Hepatocyte (in vitro differentiated cells): Measurements from ENCODE around the gene JMJD8. TPM values are rescaled to one million over a fixed set of nuclear protein-coding genes. Genes with fewer than 3 reads are reported as not detected.

Source experiments
- DNase-seq: peaks from one replicate; pipeline ENCODE4 v3.0.0-alpha.2; 2016; ENCODE audit warnings: low spot score
- H2AFZ ChIP-seq: fragments of 200-600 bp; sonication (generic); 2 replicates; pipeline ENCODE4 v1.6.0; 2016; ENCODE audit warnings: antibody characterized with exemption, mild to moderate bottlenecking
- H3K27ac ChIP-seq: fragments of 200-600 bp; sonication (generic); 2 replicates; pipeline ENCODE4 v1.5.1; 2016; ENCODE audit warnings: mild to moderate bottlenecking
- H3K27me3 ChIP-seq: fragments of 200-600 bp; sonication (generic); 2 replicates; pipeline ENCODE4 v1.6.1; 2016
- H3K36me3 ChIP-seq: fragments of 200-600 bp; sonication (generic); replicated peaks from 2 replicates; pipeline ENCODE4 v1.5.1; 2016; ENCODE audit warnings: low read depth; ENCODE audit not compliant: insufficient read depth
- H3K4me1 ChIP-seq: fragments of 200-600 bp; sonication (generic); 2 replicates; pipeline ENCODE4 v1.5.1; 2016; ENCODE audit warnings: mild to moderate bottlenecking, moderate library complexity; ENCODE audit not compliant: insufficient read depth
- H3K4me2 ChIP-seq: fragments of 200-600 bp; sonication (generic); 2 replicates; pipeline ENCODE4 v1.6.0; 2016
- H3K4me3 ChIP-seq: fragments of 200-600 bp; sonication (generic); 2 replicates; pipeline ENCODE4 v1.5.1; 2016; ENCODE audit warnings: mild to moderate bottlenecking
- H3K79me2 ChIP-seq: fragments of 200-600 bp; sonication (generic); 2 replicates; pipeline ENCODE4 v1.6.0; 2017; ENCODE audit warnings: mild to moderate bottlenecking
- H3K9me2 ChIP-seq: fragments of 200-600 bp; sonication (generic); replicated peaks from 2 replicates; pipeline ENCODE4 v1.6.0; 2017; ENCODE audit warnings: mild to moderate bottlenecking; ENCODE audit not compliant: insufficient read depth
- H3K9me3 ChIP-seq: fragments of 200-600 bp; sonication (generic); 2 replicates; pipeline ENCODE4 v1.5.1; 2016; ENCODE audit warnings: low read depth, mild to moderate bottlenecking
- H4K20me1 ChIP-seq: fragments of 200-600 bp; sonication (generic); 2 replicates; pipeline ENCODE4 v1.6.0; 2016; ENCODE audit warnings: mild to moderate bottlenecking; ENCODE audit not compliant: insufficient read depth, poor library complexity, severe bottlenecking
- EZH2 ChIP-seq: fragments of 200-600 bp; sonication (generic); IDR thresholded peaks from 2 replicates; pipeline ENCODE4 v1.6.1; 2016; ENCODE audit warnings: antibody characterized with exemption, mild to moderate bottlenecking, borderline replicate concordance
- EZH2phosphoT487 ChIP-seq: fragments of 200-600 bp; sonication (generic); IDR thresholded peaks from one replicate; pipeline ENCODE4 v1.6.1; 2018; ENCODE audit warnings: antibody characterized with exemption, mild to moderate bottlenecking, low read depth, moderate library complexity; ENCODE audit not compliant: unreplicated experiment, severe bottlenecking
- WGBS: methylation state at CpG from one replicate; pipeline ENCODE4 v1.1.6; 2016; ENCODE audit warnings: low lambda C conversion rate; ENCODE audit errors: missing lambda C conversion rate; 5-methylcytosine and 5-hydroxymethylcytosine counted together
- polyA plus RNA-seq: library from polyadenylated mRNA; unstranded; fragments of >200 nt; fragmentation: Nextera tagmentation; extraction: Ambion mirVana; gene quantifications from 2 replicates; pipeline ENCODE4 v1.2.1, GENCODE V29; 2016
- total RNA-seq: library from RNA; depleted of rRNA; stranded (reverse); fragments of >200 nt; gene quantifications from 2 replicates; pipeline ENCODE4 v1.2.3, GENCODE V29; 2014
- TF ChIP-seq, protein P1 (sequence below): fragments of 200-600 bp; sonication (generic); IDR thresholded peaks from 2 replicates; pipeline ENCODE4 v1.5.1; 2016; ENCODE audit warnings: antibody characterized with exemption, mild to moderate bottlenecking; ENCODE audit not compliant: poor library complexity

Gene JMJD8
- total and polyA plus RNA-seq, 2 experiments from 2014 or later, result 44.3 to 84.3 TPM

DNA sequence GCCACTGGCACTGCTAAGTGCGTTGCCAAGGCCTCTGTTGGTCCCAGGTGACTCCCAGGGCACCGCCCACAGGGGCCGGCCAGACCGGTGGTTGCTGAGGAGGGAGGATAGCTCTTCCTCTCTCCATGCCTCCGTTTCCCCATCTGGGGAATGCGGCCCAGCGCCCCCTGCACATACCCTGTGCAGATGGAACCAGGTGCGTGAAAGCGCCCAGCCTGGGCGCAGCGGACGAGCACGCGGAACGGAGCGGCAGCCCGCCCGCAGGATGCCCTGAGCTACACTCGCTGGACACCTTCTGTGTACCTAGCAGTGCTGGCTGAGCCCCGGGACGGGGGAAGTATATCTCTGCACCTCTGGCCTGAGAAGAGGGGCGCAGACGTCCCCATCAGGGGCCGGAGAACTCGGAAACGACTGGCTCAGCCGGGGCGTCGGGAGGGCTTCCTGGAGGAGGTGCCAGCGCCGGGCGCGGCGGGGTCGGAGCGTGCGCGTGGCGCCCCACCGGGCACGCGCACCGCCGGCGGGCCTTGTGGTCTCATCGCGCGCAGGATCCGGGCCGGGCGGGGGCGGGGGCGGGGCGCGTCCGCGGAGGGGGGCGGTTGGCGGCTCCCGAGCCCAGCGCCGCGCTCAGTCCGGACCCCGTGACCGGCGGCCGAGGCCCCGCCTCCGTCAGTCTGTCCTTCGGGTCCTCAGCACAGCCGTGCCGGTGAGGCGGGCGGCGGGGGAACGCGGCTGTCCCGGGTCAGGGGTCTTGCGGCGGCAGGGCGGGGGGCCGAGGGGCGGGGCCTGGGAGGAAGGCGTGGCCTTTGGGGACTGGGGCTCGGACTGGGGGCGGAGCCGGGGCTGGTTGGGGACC, 42.5 kb upstream of the JMJD8 start, which contains the start of the genes CCDC78 and HAGHL:
TSS of gene CCDC78 (minus strand) at position 6 of the 853 bp plus-strand sequence. CDS start 76 bp downstream, outside the sequence.
TSS of gene HAGHL (plus strand) at position 669 of the 853 bp plus-strand sequence. CDS start 404 bp downstream, outside the sequence.
- Histone ChIP-seq H3K4me1 (peaks cover 20% of the 10 kb centered on the region), H3K36me3 (no peaks in the 10 kb centered on the region), H2AFZ (peak within 1 kb of the TSS; percentile 45), H3K27me3 (peaks cover 7% of the 10 kb centered on the region), H3K9me2 (no peaks in the 10 kb centered on the region), H3K79me2 (no peaks in the 10 kb centered on the region), H3K4me3 (peak within 1 kb of the TSS; percentile 38), H4K20me1 (peaks cover 5% of the 10 kb centered on the region), H3K9me3 (no peaks in the 10 kb centered on the region), H3K4me2 (peak within 1 kb of the TSS; percentile 99), H3K27ac (no peak within 1 kb of the TSS)
- TF ChIP-seq, protein P1, sequence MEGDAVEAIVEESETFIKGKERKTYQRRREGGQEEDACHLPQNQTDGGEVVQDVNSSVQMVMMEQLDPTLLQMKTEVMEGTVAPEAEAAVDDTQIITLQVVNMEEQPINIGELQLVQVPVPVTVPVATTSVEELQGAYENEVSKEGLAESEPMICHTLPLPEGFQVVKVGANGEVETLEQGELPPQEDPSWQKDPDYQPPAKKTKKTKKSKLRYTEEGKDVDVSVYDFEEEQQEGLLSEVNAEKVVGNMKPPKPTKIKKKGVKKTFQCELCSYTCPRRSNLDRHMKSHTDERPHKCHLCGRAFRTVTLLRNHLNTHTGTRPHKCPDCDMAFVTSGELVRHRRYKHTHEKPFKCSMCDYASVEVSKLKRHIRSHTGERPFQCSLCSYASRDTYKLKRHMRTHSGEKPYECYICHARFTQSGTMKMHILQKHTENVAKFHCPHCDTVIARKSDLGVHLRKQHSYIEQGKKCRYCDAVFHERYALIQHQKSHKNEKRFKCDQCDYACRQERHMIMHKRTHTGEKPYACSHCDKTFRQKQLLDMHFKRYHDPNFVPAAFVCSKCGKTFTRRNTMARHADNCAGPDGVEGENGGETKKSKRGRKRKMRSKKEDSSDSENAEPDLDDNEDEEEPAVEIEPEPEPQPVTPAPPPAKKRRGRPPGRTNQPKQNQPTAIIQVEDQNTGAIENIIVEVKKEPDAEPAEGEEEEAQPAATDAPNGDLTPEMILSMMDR, result no peak
- TF ChIP-seq EZH2phosphoT487 (no peak), EZH2 (no peak)
- peak; percentile 74 for DNase-seq
- 5% methylated on average over 31 of the region's 88 CpGs for WGBS

DNA sequence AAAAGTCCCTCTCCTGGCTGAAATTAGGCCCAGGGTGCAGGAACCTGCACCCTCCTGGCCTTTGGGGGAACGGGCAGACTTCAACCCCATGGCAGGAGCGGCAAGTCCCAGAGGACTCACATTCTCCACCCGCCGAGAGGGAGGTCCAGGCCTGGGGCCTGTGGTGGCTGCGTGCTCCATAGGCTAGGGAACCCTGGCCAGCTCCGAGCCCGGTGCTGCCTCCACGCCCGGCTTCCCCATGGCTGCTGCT, 42.0 kb upstream of the JMJD8 start:
- no peak overlapping the region for H3K4me3 ChIP-seq
- H3K27me3 ChIP-seq, result peaks cover 7% of the 10 kb centered on the region
- no peaks in the 10 kb centered on the region for H3K36me3 ChIP-seq
- H3K9me3 ChIP-seq, result no peaks in the 10 kb centered on the region
- peaks cover 23% of the 10 kb centered on the region for H3K4me1 ChIP-seq
- TF ChIP-seq EZH2phosphoT487, result no peak
- TF ChIP-seq, protein P1, result no peak
- no peak for TF ChIP-seq EZH2
- H3K9me2 ChIP-seq, result no peaks in the 10 kb centered on the region
- H2AFZ ChIP-seq, result no peak overlapping the region
- 24% methylated on average over 9 of the region's 9 CpGs for WGBS
- no peak for DNase-seq
- peaks cover 6% of the 10 kb centered on the region for H4K20me1 ChIP-seq
- H3K4me2 ChIP-seq, result peak overlapping the region; percentile 99
- H3K27ac ChIP-seq, result no peak overlapping the region
- H3K79me2 ChIP-seq, result no peaks in the 10 kb centered on the region

DNA sequence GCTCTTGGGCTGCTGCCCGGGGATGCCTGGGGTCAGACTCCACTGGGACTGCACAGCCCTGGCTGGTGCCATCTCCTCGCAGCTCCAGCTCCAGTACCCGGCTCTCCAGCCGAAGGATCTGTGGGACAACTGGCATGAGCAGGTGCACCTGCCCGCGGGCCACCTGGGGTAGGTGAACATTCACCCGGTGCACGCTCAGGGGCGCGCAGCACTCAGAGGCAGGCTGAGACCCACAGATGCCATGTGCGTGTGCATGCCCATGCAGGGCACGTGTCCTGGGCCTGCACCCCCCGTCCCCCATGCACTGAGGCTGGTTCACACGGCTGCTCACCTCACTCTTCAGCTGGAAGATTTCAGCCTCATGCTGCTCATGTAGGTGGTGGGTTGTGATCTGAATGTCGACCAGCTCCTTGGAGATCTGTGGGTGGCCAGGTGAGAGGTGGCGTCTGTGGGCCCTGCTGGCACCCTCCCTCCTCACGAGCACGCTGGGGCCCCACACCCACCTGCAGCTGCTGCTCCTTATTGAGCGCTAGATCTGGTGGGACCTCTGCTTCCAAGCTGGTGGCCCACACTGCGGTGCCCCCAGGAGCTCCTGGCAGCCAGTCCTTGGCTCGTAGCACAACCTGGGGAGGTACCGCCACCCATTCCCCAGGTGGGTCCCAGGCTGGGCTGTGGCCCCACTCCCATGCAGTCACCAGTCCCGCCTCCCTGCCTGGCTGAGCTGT, 41.5 kb upstream of the JMJD8 start:
- H4K20me1 ChIP-seq, result peaks cover 6% of the 10 kb centered on the region
- no peak overlapping the region for H3K4me3 ChIP-seq
- H3K9me3 ChIP-seq, result no peaks in the 10 kb centered on the region
- peaks cover 7% of the 10 kb centered on the region for H3K27me3 ChIP-seq
- H3K4me2 ChIP-seq, result no peak overlapping the region
- H2AFZ ChIP-seq, result no peak overlapping the region
- H3K4me1 ChIP-seq, result peaks cover 23% of the 10 kb centered on the region
- DNase-seq, result no peak
- WGBS, result 92% methylated on average over 23 of the region's 23 CpGs
- no peak for TF ChIP-seq EZH2phosphoT487
- no peaks in the 10 kb centered on the region for H3K79me2 ChIP-seq
- no peaks in the 10 kb centered on the region for H3K36me3 ChIP-seq
- H3K27ac ChIP-seq, result no peak overlapping the region
- H3K9me2 ChIP-seq, result no peaks in the 10 kb centered on the region

DNA sequence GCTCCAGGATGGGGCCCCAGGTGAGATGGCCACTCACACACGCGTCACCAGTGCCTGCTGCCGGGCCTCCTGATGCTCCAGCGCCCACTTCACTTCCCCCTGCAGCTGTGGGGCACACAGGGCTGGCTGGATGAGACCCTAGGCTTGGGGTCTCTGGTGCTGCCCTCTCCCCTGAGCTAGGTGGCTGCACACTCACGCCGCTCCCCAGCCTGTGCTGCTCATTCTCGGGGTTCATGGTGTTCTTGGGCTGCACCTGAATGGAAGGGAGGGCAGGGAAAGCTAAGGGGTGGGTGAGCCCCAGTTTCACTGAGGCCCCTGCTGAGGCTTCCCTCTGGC, 40.9 kb upstream of the JMJD8 start:
- Histone ChIP-seq H3K36me3 (no peaks in the 10 kb centered on the region), H3K9me2 (no peaks in the 10 kb centered on the region), H3K4me2 (no peak overlapping the region), H3K79me2 (no peaks in the 10 kb centered on the region), H3K4me1 (peaks cover 27% of the 10 kb centered on the region), H4K20me1 (peaks cover 8% of the 10 kb centered on the region), H2AFZ (no peak overlapping the region), H3K9me3 (no peaks in the 10 kb centered on the region), H3K27ac (no peak overlapping the region), H3K27me3 (peaks cover 7% of the 10 kb centered on the region), H3K4me3 (no peak overlapping the region)
- no peak for DNase-seq
- WGBS, result 96% methylated on average over 7 of the region's 7 CpGs
- TF ChIP-seq EZH2 (no peak), EZH2phosphoT487 (no peak)
- TF ChIP-seq, protein P1, result no peak
